ENCODE data around the gene PSMG1.

- TF ChIP-seq EP300 (IDR thresholded peaks at IDR 0.05; ENCODE audit: borderline replicate concordance) (no peak), NFIC (IDR thresholded peaks at IDR 0.05) (no peak), CREB1 (IDR thresholded peaks at IDR 0.05; ENCODE audit: low read depth) (no peak), MAX (IDR thresholded peaks at IDR 0.05) (no peak)
Observed at GRCh38 chr21:39168800-39169199, 14.5 kb downstream of the PSMG1 start.
